A673 (cell line): ENCODE measurements around the gene CAMSAP1. TPM values are rescaled to one million over a fixed set of nuclear protein-coding genes. Genes with fewer than 3 reads are reported as not detected.

Experiments
- BruUV-seq: library from RNA; stranded (reverse); fragments of 400-500 nt; replicated peaks from 2 replicates; lab custom pipeline; 2021; lab: Mats Ljungman, UMichigan
- CTCF ChIA-PET: fragments of 300-600 bp; sonication (Branson Sonifier 250); formaldehyde crosslinking; loops from one replicate; lab custom pipeline; 2022; ENCODE audit warnings: antibody characterized with exemption; lab: Charles Lee
- POLR2A ChIA-PET: fragments of 300-600 bp; sonication (Branson Sonifier 250); formaldehyde crosslinking; loops from one replicate; lab custom pipeline; 2022; ENCODE audit warnings: antibody characterized with exemption; ENCODE audit not compliant: low non-redundant PET; lab: Charles Lee
- DNase-seq: peaks from one replicate; pipeline ENCODE4 v3.0.0-alpha.2; 2015; ENCODE audit warnings: low spot score
- H3K27ac ChIP-seq: fragments of 200-600 bp; sonication (generic); 2 replicates; pipeline ENCODE4 v1.5.1; 2016; ENCODE audit warnings: mixed run types, low read depth, mild to moderate bottlenecking, mixed read lengths, antibody characterized with exemption, low read length; ENCODE audit not compliant: poor library complexity, severe bottlenecking
- H3K27me3 ChIP-seq: fragments of 200-600 bp; sonication (generic); replicated peaks from 2 replicates; pipeline ENCODE4 v1.6.1; 2017; ENCODE audit warnings: mixed run types, low read depth, mild to moderate bottlenecking, mixed read lengths, antibody characterized with exemption, low read length; ENCODE audit not compliant: insufficient read depth, poor library complexity
- H3K36me3 ChIP-seq: fragments of 200-600 bp; sonication (generic); 2 replicates; pipeline ENCODE4 v1.6.1; 2016; ENCODE audit warnings: mixed run types, mild to moderate bottlenecking, mixed read lengths, antibody characterized with exemption, low read length; ENCODE audit not compliant: insufficient read depth, poor library complexity, severe bottlenecking
- H3K4me1 ChIP-seq: fragments of 200-600 bp; sonication (generic); 2 replicates; pipeline ENCODE4 v1.6.1; 2017; ENCODE audit warnings: mixed run types, mild to moderate bottlenecking, mixed read lengths, antibody characterized with exemption, low read length; ENCODE audit not compliant: insufficient read depth, poor library complexity, severe bottlenecking
- H3K4me3 ChIP-seq: fragments of 200-600 bp; sonication (generic); 2 replicates; pipeline ENCODE4 v1.5.1; 2016; ENCODE audit warnings: low read depth, mixed run types, mild to moderate bottlenecking, mixed read lengths, low read length; ENCODE audit not compliant: poor library complexity, severe bottlenecking
- H3K9me3 ChIP-seq: fragments of 200-600 bp; sonication (generic); 2 replicates; pipeline ENCODE4 v1.6.1; 2016; ENCODE audit warnings: mixed run types, low read depth, mild to moderate bottlenecking, mixed read lengths, antibody characterized with exemption, low read length; ENCODE audit not compliant: poor library complexity, severe bottlenecking
- CTCF ChIP-seq: fragments of 300-800, 200-600 bp; sonication (generic); conservative IDR thresholded peaks from 2 replicates; pipeline ENCODE4 v1.5.1; 2017; ENCODE audit warnings: low read depth, mild to moderate bottlenecking, antibody characterized with exemption, low read length, moderate library complexity, mixed read lengths
- EZH2 ChIP-seq: fragments of 200-600 bp; sonication (generic); IDR thresholded peaks from 2 replicates; pipeline ENCODE4 v1.6.1; 2017; ENCODE audit warnings: borderline replicate concordance, low read depth, mild to moderate bottlenecking, mixed read lengths, antibody characterized with exemption, low read length; ENCODE audit not compliant: poor library complexity, severe bottlenecking
- intact Hi-C: fragments of 100-400 bp; cut with micrococcal nuclease; formaldehyde crosslinking; loops from one replicate; pipeline ENCODE4 v1.10.0; 2022; ENCODE audit not compliant: unreplicated experiment
- total RNA-seq: library from RNA; stranded (reverse); gene quantifications from 2 replicates; pipeline ENCODE4 v1.2.3, GENCODE V29; 2021

CAMSAP1 gene
- total RNA-seq, 1 experiment from 2014 or later, result 52.3 TPM

- H3K4me1 ChIP-seq, result no peaks in the 10 kb centered on the region
- H3K27ac ChIP-seq, result no peak overlapping the region
- no peaks in the 10 kb centered on the region for H3K9me3 ChIP-seq
- ChIA-PET CTCF (no interaction called here), POLR2A (no interaction called here)
- no peak overlapping the region for H3K4me3 ChIP-seq
- TF ChIP-seq CTCF (no peak), EZH2 (no peak)
- no TSS peak for BruUV-seq
- intact Hi-C loops, result no loop called here
- DNase-seq, result no peak
- peaks cover 23% of the 10 kb centered on the region for H3K36me3 ChIP-seq
- H3K27me3 ChIP-seq, result no peaks in the 10 kb centered on the region
These were observed 23.4 kb upstream of the CAMSAP1 start for GRCh38 chr9:135930446-135931345.

GRCh38 chr9:135929656-135930445 is 22.5 kb upstream of the CAMSAP1 start:
- no peak overlapping the region for H3K4me3 ChIP-seq
- no peaks in the 10 kb centered on the region for H3K27me3 ChIP-seq
- intact Hi-C loops, result no loop called here
- no TSS peak for BruUV-seq
- peaks cover 18% of the 10 kb centered on the region for H3K36me3 ChIP-seq
- DNase-seq, result no peak
- ChIA-PET CTCF (no interaction called here), POLR2A (no interaction called here)
- no peaks in the 10 kb centered on the region for H3K9me3 ChIP-seq
- no peaks in the 10 kb centered on the region for H3K4me1 ChIP-seq
- no peak overlapping the region for H3K27ac ChIP-seq
- TF ChIP-seq CTCF (no peak), EZH2 (no peak)

- Histone ChIP-seq H3K27me3 (no peaks in the 10 kb centered on the region), H3K4me3 (no peak overlapping the region), H3K4me1 (no peaks in the 10 kb centered on the region), H3K9me3 (no peaks in the 10 kb centered on the region), H3K27ac (no peak overlapping the region), H3K36me3 (peaks cover 15% of the 10 kb centered on the region)
- no TSS peak for BruUV-seq
- ChIA-PET CTCF (no interaction called here), POLR2A (no interaction called here)
- TF ChIP-seq CTCF (no peak), EZH2 (no peak)
- intact Hi-C loops, result no loop called here
- DNase-seq, result no peak
These were observed 21.6 kb upstream of the CAMSAP1 start for GRCh38 chr9:135928731-135929655.
